Skeletal muscle tissue (tissue), 4 donors: ENCODE measurements around the gene CASS4. TPM values are rescaled to one million over a fixed set of nuclear protein-coding genes. Genes with fewer than 3 reads are reported as not detected.
A peak's percentile ranks its signal among the peaks of the same experiment; 100 is the strongest.
"Not testable (repeated sequence)": the region's sequence is repeated elsewhere in the genome, so short reads cannot be mapped to it uniquely, and the experiment has no call there.

Experiments
- H3K27ac ChIP-seq: one replicate; pipeline ENCODE4 v1.7.0; 2013; ENCODE audit warnings: mild to moderate bottlenecking, low read depth, low read length, inconsistent platforms
- H3K27me3 ChIP-seq, 3 donors: one replicate each; pipeline ENCODE4 v1.7.0; 2013; ENCODE audit warnings: low read length in 3 of 3; ENCODE audit not compliant: control insufficient read depth in 3 of 3, insufficient read depth in 3 of 3
- H3K36me3 ChIP-seq, 3 donors: one replicate each; pipeline ENCODE4 v1.7.0; 2013; ENCODE audit warnings: low read length in 3 of 3; ENCODE audit not compliant: control insufficient read depth in 3 of 3, insufficient read depth in 3 of 3
- H3K4me1 ChIP-seq, 3 donors: one replicate each; pipeline ENCODE4 v1.7.0; 2013; ENCODE audit warnings: low read length in 3 of 3, mild to moderate bottlenecking in 3 of 3; ENCODE audit not compliant: control insufficient read depth in 3 of 3, insufficient read depth in 3 of 3
- H3K4me3 ChIP-seq, 3 donors: one replicate each; pipeline ENCODE4 v1.7.0; 2013; ENCODE audit warnings: low read length in 3 of 3
- H3K9ac ChIP-seq, 3 donors: one replicate each; pipeline ENCODE4 v1.7.0; 2013; ENCODE audit warnings: low read length in 3 of 3, mild to moderate bottlenecking in 3 of 3, moderate library complexity in 2 of 3, low read depth in 1 of 3
- H3K9me3 ChIP-seq, 3 donors: one replicate each; pipeline ENCODE4 v1.7.0; 2013; ENCODE audit warnings: low read length in 3 of 3; ENCODE audit not compliant: control insufficient read depth in 3 of 3
- total RNA-seq: library from RNA; depleted of rRNA; stranded (reverse); fragments of >200 nt; gene quantifications from one replicate; pipeline ENCODE4 v1.2.3, GENCODE V29; 2014
- donor health status: Osteomylitis.

CASS4 gene
- total RNA-seq, 1 donor from 2014 or later = 3.7 TPM

GRCh38 chr20:56406910-56407309 lies 5.2 kb upstream of the CASS4 start:
- H3K27me3 ChIP-seq = no peaks in the 10 kb centered on the region
- H3K4me3 ChIP-seq = no peak overlapping the region
- no peaks in the 10 kb centered on the region for H3K9me3 ChIP-seq
- no peak overlapping the region for H3K27ac ChIP-seq
- peaks cover 26 to 45% (median 39%) of the 10 kb centered on the region in 3 donors for H3K36me3 ChIP-seq
- no peak overlapping the region for H3K9ac ChIP-seq
- H3K4me1 ChIP-seq = peaks cover 3 to 5% (median 5%) of the 10 kb centered on the region in 3 donors

DNA sequence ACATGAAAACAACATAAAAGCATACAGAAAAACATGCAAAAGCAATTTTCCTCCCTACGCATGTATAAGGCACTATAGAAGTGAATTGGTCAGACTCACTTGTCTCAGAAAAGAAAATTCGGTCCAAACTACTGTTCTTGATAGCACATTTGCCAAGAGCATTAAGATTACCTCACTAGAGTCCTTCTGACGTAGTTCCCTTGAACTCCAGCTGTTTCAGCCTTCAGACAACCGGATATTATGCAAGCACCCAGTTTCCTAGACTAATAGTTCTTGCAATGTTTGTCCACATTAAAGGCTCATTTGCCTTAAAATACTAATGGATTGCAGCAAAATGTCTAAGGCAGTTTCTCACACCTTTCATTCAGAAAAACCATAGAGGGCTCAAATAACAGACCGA lies 2.5 kb upstream of the CASS4 start:
- Histone ChIP-seq H3K9ac (no peak overlapping the region), H3K4me3 (no peak overlapping the region), H3K36me3 (peaks cover 20 to 32% (median 23%) of the 10 kb centered on the region in 3 donors), H3K9me3 (no peaks in the 10 kb centered on the region), H3K27ac (no peak overlapping the region), H3K27me3 (no peaks in the 10 kb centered on the region), H3K4me1 (peaks cover 3 to 5% (median 5%) of the 10 kb centered on the region in 3 donors)

DNA sequence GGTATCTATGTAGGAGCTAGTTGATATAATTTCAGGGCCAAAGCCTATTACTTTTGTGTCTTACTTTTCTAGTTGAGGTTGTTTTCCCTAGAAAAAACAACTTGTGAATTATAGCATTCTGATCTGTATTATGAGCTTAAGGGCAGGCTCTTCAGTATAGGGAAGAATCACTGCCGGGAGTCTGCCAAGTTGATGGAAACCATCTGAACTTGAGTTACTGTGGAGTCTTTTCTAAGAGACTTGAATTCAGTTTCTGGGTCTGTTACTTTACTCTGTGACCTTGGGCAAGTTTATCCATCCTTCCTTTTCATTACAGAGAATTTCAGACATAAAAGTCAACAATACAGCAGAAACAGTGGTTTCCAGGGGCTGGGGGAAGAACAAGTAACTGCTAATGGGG lies 2.1 kb upstream of the CASS4 start:
- Histone ChIP-seq H3K27ac (no peak overlapping the region), H3K27me3 (no peaks in the 10 kb centered on the region), H3K4me1 (peaks cover 3 to 5% (median 5%) of the 10 kb centered on the region in 3 donors), H3K9ac (no peak overlapping the region), H3K36me3 (peaks cover 17 to 30% (median 23%) of the 10 kb centered on the region in 3 donors), H3K9me3 (no peaks in the 10 kb centered on the region), H3K4me3 (no peak overlapping the region)

DNA sequence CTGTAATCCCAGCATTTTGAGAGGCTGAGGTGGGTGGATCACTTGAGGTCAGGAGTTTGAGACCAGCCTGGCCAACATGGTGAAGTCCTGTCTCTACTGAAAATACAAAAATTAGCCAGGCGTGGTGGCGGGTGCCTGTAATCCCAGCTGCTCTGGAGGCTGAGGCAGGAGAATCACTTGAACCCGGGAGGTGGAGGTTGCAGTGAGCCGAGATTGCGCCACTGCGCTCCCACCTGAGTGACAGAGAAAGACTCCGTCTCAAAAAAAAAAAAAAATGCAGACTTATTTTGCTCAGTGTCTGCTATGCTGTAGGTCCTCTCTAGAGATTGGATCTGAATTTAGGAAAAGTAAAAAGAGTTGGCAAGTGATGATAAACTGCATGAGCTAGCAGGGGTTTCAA lies 773 bp upstream of the CASS4 start:
- H3K27ac ChIP-seq, H3K9me3 ChIP-seq, H3K4me1 ChIP-seq, H3K27me3 ChIP-seq, H3K4me3 ChIP-seq: not testable (repeated sequence)
- Histone ChIP-seq H3K36me3 (peaks cover 10 to 19% (median 18%) of the 10 kb centered on the region in 3 donors), H3K9ac (peak overlapping the region in 1 of 3 donors; percentile 43)

DNA sequence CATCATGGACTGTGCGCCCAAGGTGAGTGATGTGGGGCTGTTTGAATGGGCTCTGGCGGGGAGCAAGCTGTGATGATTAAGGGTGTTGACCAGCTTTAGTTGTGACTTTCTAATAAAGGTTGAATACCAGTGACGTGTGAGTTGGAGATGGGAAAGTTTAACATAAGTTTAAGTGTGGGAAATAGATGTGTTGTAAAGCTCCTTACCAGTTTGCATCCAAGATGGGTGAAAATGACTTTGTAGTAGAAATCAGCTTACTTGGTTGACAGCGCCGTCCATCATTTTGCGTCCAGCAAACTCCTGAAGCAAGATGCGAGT lies 372 bp downstream of the CASS4 start:
- H3K9ac ChIP-seq = peak overlapping the region in 1 of 3 donors; percentile 25

DNA sequence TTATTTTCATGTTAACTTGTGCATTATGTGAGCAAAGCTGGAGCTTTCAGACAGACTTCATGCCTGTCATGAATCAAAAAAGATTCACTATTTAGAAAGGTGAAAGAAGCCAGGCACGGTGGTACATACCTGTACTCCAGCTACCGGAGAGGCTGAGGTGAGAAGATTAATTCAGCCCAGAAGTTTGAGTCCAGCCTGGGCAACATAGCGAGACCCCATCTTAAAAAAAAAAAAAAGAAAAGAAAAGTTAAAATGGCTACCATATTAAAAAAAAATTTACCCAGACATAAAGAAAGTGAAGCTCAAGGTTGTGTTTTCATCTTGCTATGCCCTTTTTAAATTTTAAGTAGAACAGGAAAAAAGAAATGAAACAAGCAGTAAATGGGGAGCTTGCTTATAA lies 889 bp downstream of the CASS4 start:
- Histone ChIP-seq H3K4me3 (no peak overlapping the region), H3K9me3 (no peaks in the 10 kb centered on the region), H3K27me3 (no peaks in the 10 kb centered on the region), H3K27ac (no peak overlapping the region), H3K36me3 (peaks cover 2 to 5% (median 5%) of the 10 kb centered on the region in 3 donors), H3K9ac (no peak overlapping the region), H3K4me1 (peaks cover 3 to 9% (median 5%) of the 10 kb centered on the region in 3 donors)

More for the DNA sequence above, 372 bp downstream of the CASS4 start:
- Histone ChIP-seq H3K27ac (peak overlapping the region; percentile 28), H3K4me3 (peak overlapping the region; percentile 18 to 29 (median 28)), H3K4me1 (peaks cover 3 to 5% (median 5%) of the 10 kb centered on the region in 3 donors), H3K9me3 (no peaks in the 10 kb centered on the region), H3K36me3 (peaks cover 4 to 11% (median 7%) of the 10 kb centered on the region in 3 donors), H3K27me3 (no peaks in the 10 kb centered on the region)

GRCh38 chr20:56414842-56415765 lies 3.0 kb downstream of the CASS4 start:
- no peak overlapping the region for H3K9ac ChIP-seq
- no peaks in the 10 kb centered on the region for H3K9me3 ChIP-seq
- peaks cover 0 to 5% (median 2%) of the 10 kb centered on the region in 3 donors for H3K36me3 ChIP-seq
- no peaks in the 10 kb centered on the region for H3K27me3 ChIP-seq
- H3K4me1 ChIP-seq = peaks cover 3 to 11% (median 5%) of the 10 kb centered on the region in 3 donors
- H3K27ac ChIP-seq = no peak overlapping the region
- no peak overlapping the region for H3K4me3 ChIP-seq

- Histone ChIP-seq H3K4me3 (no peak overlapping the region), H3K36me3 (peaks cover 0 to 5% (median 2%) of the 10 kb centered on the region in 3 donors), H3K4me1 (peaks cover 0 to 6% (median 0%) of the 10 kb centered on the region in 3 donors), H3K27me3 (no peaks in the 10 kb centered on the region), H3K9ac (no peak overlapping the region), H3K9me3 (no peaks in the 10 kb centered on the region), H3K27ac (no peak overlapping the region)
Observed at GRCh38 chr20:56417402-56417801, 5.3 kb downstream of the CASS4 start.

DNA sequence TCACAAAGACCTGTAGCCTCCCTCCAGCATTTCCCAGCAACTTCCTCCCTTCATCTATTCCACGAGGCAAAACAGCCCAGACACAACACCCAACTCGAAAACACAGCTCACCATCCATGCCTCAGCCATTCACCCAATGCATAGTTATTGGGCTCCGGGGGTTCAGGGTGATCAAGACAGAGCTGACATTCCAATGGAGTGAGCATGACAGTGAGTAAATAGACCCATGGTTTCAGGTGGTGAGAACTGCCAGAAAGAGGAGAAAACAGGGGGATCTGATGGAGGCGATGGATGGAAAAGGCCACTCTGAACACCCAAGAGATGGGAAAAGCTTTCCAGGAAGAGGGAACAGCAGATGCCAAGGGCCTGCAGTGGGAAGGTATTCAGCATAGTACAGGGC lies 5.9 kb downstream of the CASS4 start:
- Histone ChIP-seq H3K27me3 (no peaks in the 10 kb centered on the region), H3K4me1 (peaks cover 0 to 6% (median 0%) of the 10 kb centered on the region in 3 donors), H3K36me3 (peaks cover 0 to 5% (median 0%) of the 10 kb centered on the region in 3 donors), H3K4me3 (no peak overlapping the region), H3K9me3 (no peaks in the 10 kb centered on the region), H3K9ac (no peak overlapping the region), H3K27ac (peak overlapping the region; percentile 23)

DNA sequence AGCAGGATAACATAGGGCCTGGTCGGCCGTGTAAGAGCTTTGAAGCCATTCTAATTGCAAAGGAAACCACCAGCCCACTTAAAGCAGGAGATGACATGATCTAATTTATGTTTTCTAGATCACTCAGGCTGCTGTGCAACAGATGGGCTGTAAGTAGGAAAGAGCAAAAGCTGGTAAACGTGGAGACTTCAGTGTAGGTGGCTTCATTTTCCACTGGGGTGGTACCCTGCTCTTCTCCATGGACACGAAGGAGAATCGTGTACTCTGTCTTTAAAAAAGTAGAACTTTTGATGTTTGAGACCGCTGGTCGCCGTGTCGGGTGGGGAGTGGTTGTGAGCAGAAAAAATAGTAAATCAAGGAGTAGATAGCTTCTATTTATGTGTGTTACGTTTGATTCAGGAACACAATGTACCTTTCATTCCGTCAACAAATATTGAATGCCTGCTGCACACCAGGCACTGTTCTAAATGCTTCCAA lies 6.4 kb downstream of the CASS4 start:
- Histone ChIP-seq H3K9ac (no peak overlapping the region), H3K27ac (peak overlapping the region; percentile 23), H3K36me3 (peaks cover 0 to 5% (median 0%) of the 10 kb centered on the region in 3 donors), H3K9me3 (no peaks in the 10 kb centered on the region), H3K4me1 (peaks cover 0 to 6% (median 0%) of the 10 kb centered on the region in 3 donors), H3K27me3 (no peaks in the 10 kb centered on the region), H3K4me3 (no peak overlapping the region)
